CD4-positive, alpha-beta T cell treated with Interleukin-17A for 4 hours (primary cell): ENCODE data around the gene AP5M1.
"Not testable (repeated sequence)": the region's sequence is repeated elsewhere in the genome, so short reads cannot be mapped to it uniquely, and the experiment has no call there.

ENCODE experiments used
- DNase-seq: peaks from one replicate; pipeline ENCODE4 v3.0.0-alpha.2; 2020; ENCODE audit warnings: mixed read lengths

The AP5M1 gene

GRCh38 chr14:57268161-57269069, at the start of gene AP5M1, which contains the start of gene EXOC5:
TSS of gene AP5M1 (plus strand) at chr14:57268971. CDS start at chr14:57269315, 344 bp downstream.
TSS of gene EXOC5 (minus strand) at chr14:57268905. CDS start at chr14:57268648, 257 bp downstream.
- DNase-seq, result peak; percentile 92

DNA sequence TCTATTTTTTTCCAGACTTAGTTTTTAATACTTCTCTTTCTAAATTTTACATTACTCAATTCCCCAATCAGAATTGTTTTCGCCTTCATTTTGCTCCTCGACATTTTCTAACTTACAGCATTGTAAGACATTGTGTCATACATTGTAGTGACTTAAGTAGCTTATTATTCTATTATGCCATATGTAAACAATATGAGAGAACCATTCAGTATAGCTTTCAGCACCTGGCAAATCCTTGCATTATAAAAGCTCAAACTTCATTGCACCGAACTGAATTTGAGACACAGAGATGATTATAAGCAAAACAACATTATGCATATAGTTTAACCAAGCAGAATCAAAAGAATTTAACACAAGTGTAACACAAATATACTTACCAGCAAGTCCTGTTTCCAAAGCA, 46.8 kb upstream of the AP5M1 start:
- DNase-seq, result no peak

GRCh38 chr14:57227083-57227482, 41.7 kb upstream of the AP5M1 start:
- DNase-seq, result no peak

GRCh38 chr14:57228320-57228719, 40.5 kb upstream of the AP5M1 start:
- DNase-seq, result not testable (repeated sequence)

DNA sequence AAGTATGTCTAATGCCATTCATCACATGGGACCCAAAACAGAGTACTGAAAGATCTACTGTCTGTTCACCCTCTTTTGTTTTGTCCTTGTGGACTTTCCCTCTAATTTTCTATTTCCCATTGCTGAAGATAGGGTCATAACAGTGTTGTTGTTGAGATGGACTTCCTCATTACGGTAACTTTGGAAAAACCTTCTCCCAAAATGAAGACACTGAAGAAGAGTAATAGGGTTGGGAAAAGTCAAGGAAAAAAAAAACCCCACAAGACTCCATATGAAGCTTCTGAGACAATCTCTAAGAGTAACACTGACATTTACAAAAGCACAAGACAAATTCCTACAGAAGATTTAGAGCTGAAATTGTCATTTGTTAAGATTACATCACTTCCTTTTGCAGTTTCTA, 36.8 kb upstream of the AP5M1 start:
- DNase-seq, result no peak

DNA sequence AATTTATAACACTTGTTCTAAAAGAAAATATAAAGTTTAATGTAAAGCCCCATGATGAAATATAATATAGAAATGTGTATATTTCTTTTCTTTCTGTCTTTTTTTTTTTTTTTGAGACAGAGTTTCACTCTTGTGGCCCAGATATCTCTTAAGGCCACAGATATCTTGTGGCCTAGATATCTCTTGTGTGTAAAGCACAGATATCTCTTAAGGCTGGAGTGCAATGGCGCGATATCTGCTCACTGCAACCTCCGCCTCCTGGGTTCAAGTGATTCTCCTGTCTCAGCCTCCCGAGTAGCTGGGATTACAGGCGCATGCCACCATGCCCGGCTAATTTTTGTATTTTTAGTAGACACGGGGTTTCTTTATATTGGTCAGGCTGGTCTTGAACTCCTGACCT, 28.7 kb upstream of the AP5M1 start:
- not testable (repeated sequence) for DNase-seq

GRCh38 chr14:57243320-57243719, 25.5 kb upstream of the AP5M1 start:
- DNase-seq, result no peak

DNA sequence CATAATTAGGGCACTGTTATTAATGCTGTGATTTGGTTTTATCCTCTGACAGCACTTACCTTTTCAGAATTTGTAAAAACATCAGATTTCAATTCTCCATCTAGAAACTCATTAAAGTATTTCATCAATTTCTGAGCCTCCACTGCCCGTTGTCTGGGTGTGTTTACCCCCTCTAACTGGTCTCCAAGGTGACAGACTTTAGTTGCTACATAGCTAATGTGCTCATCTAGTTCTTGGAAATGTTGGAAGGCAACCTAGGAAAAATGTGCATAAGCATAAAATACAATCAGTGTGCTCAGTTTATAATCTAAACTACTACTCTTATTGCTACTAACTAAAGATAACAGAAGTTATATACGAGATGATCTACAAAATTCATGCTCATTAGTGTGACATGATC, 24.7 kb upstream of the AP5M1 start:
- DNase-seq, result no peak

DNA sequence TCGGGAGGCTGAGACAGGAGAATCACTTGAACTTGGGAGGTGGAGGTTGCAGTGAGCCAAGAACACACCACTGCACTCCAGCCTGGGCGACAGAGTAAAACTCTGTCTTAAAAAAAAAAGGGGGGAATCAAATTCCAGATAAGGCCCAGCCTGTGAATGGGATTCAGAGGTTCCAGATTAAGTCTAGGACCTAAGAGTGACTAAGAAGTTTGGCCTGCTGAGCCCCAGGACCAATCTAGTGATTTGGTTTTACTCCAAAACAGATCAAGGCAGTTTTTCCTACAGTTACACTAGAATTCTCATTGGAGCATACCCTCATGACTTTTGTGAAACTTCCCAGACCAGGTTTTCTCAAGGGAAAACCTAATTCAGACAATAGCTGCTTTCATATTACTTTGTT, 22.8 kb upstream of the AP5M1 start:
- DNase-seq, result no peak

- no peak for DNase-seq
Measured at GRCh38 chr14:57246933-57247657, 21.7 kb upstream of the AP5M1 start.

- DNase-seq, result no peak
Measured at GRCh38 chr14:57254884-57255283, 13.9 kb upstream of the AP5M1 start.

- not testable (repeated sequence) for DNase-seq
Measured at GRCh38 chr14:57258221-57258620, 10.6 kb upstream of the AP5M1 start.

GRCh38 chr14:57259672-57260071, 9.1 kb upstream of the AP5M1 start:
- DNase-seq, result no peak

DNA sequence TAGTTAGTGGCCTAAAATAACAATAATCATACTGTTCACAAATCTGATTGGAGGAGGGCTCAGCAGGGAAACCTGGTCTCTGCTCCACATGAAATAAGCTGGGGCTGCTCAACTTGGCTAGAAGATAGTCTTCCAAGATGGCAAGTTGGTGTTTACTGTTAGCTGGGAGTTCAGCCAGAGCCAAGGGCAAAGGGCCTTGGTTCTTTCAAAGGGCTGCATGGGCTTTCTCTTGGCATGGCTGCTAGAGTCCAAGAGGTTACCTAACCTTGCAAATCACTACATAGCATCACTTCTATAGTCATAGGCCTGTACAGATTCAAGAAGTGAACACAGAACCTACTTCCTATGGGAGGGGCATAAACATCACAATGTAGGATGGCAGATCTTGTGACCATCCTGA, 7.2 kb upstream of the AP5M1 start:
- DNase-seq, result no peak

DNA sequence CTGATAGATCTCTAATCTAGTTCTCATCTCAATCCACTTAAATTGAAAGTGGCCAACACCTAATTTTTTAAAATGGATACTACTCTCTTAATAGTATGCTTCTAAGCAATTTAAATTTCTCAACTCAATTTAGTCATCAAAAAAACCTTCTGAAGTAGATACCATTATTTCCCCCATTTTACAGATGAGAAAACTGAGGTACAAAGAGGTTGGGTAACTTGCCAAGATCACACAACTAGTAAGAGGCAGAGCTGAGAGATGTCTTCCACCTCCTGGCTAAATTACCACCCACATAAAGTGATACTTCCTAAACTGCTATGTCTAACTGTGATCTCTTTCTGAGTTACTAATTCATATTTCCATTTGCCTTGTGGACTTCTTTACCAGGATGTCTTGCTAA, 6.7 kb upstream of the AP5M1 start:
- no peak for DNase-seq

- DNase-seq, result no peak
Measured at GRCh38 chr14:57266065-57266464, 2.7 kb upstream of the AP5M1 start.

DNA sequence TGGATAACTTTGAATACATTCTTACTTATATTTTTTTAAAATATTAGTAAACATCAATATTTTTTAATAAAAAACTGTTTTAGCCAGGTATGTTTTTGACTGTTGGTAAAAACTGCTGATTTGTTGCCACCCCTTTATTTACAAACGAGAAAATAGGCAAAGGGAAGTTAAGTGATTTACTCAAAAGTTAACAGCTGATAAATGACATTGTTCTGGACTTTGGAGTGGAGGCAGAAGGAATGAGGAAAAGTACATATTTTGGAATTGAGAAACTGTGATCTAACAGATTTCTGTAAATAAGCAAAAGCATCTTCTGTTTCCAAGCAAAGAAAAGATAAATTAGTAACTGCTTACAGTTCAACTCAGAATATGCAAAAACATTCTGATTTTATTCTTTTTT, 4.5 kb downstream of the AP5M1 start:
- DNase-seq, result no peak

DNA sequence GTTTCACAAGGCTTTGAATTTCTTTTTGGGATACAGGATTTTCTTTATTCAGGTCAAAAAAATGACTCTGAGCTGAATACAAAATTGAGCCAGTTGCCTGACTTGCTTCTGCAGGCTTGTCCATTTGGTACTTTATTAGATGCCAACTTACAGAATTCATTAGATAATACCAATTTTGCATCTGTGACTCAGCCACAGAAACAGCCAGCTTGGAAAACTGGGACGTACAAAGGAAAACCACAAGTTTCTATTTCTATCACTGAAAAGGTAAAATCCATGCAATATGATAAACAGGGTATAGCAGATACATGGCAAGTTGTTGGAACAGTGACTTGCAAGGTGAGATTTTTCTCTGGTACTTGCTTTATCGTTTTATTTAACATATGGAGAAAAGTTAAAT, 5.8 kb downstream of the AP5M1 start:
- no peak for DNase-seq

DNA sequence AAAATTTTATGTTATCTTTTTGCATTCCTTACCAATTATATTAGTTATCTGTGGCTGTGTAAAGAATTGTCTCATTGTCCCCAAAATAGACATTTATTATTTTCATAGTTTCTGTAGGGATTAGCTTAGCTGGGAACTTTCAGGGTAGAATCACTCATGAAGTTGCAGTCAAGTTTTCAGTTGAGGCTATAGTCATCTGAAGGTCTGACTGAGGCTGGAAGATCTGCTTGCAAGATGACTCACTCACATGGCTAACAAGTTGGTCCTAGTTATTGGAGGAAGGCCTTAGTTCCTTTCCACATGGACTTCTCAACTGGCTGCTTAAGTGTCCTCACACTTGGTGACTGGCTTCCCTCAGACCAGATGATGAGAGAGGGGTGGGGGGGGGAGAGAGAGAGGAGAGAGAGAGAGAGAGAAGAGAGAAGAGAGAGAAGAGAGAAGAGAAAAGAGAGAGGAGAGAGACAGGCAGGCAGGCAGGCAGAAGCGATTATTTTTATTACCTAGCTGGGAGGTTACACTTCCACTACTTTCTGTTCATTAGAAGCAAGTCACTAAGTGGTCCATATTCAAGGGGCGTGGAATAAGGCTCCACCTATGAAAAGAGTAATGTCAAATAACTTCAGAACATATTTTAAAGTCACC, 6.4 kb downstream of the AP5M1 start:
- DNase-seq, result no peak

DNA sequence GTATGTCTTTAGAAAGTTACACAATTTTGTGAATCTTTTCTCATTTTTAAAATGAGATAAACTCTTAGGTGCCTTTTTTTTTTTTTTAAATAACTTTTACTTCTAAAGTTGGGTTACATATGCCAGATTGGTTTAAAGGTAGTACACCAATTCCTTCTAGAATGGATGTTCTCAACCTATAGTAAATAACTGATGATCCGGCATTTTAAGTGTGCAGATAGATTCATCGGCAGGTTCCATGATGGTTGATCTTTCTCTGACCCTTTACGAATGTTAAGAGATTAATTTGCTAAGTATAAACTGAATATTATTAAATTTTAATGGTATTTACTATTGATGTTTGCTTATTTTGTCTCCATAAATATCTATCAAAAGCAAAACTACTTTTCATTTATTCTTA, 8.3 kb downstream of the AP5M1 start:
- no peak for DNase-seq

DNA sequence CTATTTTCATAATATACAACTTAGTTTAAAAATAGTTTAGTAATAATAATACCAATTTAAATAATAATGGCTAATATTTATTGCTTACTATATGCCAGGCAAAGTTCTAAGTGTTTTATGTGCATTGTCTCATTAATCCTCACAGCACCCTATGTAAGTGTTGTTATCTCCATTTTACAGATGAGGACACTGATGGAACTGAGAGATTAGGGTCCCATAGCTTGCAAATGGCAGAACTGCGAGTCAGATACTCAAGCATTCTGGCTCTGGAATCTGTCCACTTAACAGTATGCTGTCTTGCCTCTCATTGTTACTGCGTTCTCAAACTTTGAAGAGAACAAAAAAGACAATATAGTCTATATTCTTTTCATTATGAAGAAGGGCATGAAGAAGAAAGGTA, 19.0 kb downstream of the AP5M1 start:
- DNase-seq, result no peak

GRCh38 chr14:57290751-57291150, 22.0 kb downstream of the AP5M1 start:
- no peak for DNase-seq
